ENCODE data around the gene RAD51B.
"Not testable (repeated sequence)": the region's sequence is repeated elsewhere in the genome, so short reads cannot be mapped to it uniquely, and the experiment has no call there.

Gene RAD51B

GRCh38 chr14:68658029-68658509 is 838.5 kb downstream of the RAD51B start:
- no peak for DNase-seq

DNA sequence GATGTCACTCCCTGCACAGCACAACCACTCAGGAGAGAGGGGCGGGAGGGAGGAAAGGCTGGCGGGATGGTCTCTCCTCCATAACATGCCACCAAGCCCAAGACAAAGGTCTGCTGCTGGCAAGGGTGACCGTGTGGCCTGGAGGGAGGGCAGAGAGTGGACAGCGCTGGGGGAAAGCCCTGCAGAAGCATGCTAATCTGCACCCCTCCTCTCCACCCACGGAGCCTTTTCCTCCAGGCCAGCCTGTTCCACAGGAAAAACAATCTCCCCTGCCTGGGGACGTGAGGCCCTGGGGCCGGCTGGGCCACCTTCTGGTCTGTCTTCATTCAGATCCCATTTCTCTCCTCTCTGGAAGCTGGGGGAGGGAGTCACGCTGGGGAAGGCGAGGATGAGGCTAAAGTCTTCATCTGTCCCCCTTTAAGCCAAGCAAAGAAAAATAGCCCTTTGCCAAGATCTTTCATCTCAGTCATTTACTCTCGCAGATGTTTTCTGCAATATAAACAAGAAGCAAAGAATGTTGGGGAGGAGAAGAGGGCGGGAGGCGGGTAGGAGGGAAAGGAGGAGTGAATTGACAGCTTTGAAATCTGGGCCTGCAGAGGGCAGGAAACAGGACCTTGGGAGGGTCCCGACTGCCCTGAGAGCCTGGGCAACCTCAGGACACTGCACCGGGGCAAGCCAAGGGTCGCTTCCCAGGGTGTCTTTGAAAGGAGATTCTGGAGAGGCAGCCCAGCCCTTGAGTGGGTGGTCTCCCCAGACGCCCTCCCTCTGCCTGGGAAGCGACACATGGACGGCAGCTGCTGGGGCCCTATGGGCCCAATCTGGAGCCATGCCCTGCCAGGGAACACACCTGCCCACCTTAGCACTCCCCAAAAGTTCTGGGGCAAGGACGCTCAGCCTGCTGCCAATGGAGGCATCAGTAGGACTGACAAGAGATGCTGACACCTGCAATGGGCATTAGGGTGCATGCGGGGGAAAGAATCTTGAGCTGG is 839.7 kb downstream of the RAD51B start:
- DNase-seq = no peak

DNA sequence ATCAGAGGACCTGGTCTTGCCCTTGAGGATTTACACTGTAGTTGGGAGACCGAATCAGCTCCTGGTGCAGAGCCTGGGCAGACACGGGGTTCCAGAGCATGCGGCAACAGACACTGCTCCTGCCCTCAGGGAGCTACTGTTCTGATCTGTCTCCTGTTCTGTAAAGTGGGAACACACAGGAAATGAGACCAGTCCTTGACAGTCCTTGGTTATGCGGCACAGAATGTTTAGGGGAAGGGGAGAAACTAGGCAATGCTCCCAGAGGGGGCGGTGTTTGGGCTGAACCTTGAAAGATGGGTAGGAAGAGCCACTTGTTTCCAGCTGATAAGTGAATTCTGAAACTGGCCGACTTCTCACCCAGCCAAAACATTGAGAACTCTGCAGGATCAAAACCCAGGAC is 840.9 kb downstream of the RAD51B start:
- DNase-seq = no peak

DNA sequence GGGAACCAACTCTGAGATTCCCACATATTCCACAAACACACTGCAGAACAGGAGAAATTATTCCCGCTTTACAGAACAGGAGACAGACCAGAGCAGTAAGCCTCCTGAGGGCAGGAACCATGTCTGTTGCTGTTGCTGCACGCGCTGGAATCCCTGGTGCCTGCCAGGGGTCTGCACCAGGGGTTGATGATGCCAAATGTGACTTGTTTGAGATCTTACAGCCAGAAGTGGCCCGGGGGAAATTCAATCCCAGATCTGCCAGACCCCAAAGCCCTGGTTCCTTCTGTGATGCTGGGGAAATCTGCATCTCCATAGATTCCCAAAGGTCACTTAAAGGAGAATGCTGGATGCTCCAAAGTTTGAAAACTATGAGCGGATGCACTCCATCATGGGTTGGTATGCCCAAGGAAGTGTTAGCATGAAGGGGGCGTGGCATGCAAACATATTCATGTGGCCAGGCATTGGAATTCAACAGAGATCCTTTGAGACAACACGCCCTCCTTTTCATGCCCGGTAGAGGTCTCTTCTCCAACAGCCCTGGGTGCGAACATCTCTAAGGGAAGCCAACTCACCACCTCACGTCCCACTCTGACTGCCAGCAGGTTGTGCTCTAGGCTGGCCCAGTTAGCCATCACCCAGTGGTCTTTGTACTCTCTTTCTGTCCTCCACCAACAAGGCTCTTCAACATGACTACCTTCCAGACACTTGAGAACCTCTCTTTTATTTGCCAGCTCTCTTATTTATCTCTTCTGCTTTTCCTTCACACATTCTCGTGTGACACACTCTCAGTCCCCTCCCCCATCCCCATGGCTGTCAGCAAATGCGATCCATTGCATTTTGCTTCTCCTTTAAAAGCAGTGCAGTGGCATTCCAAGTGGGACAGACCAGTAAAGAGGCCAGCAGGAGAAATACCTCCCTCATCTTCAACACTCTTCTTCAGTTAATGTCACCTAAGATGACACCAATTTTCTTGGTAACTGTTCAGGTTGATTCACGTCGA is 841.9 kb downstream of the RAD51B start:
- no peak for DNase-seq

GRCh38 chr14:68662392-68662791 is 842.8 kb downstream of the RAD51B start:
- no peak for DNase-seq

- not testable (repeated sequence) for DNase-seq
These were observed 843.2 kb downstream of the RAD51B start for GRCh38 chr14:68662826-68663225.

DNA sequence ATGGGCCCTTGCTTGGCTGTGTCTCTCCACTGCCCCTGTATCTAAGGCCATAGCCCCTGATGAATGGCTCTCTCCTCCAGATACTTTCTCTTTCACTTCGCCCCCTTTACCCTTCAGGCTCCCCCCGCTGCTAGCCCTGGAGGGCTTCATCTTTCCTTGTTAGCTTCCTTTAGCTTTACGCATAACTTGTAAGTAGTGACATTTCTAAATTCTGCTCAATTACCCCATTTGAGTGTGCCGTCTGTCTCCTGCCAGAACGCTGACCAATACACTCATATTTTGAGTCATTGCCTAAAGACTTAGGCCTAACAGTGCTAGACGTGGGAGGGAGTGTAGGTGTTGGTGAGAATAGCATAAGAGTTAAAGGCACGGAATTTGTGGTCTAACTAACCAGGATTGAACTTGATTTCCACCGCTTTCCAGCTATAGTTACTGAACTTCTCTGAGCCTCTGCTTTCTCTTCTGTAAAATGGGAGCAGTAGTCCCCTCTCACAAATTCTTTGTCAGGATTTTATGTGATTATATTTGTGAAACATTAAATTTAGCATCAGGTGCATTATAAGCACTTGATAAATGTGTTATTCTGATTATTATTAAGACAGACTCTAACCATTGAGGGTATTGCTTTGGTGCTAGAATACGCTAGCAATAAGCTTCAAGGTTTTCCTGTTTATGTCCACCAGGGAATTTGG is 844.0 kb downstream of the RAD51B start:
- no peak for DNase-seq

DNA sequence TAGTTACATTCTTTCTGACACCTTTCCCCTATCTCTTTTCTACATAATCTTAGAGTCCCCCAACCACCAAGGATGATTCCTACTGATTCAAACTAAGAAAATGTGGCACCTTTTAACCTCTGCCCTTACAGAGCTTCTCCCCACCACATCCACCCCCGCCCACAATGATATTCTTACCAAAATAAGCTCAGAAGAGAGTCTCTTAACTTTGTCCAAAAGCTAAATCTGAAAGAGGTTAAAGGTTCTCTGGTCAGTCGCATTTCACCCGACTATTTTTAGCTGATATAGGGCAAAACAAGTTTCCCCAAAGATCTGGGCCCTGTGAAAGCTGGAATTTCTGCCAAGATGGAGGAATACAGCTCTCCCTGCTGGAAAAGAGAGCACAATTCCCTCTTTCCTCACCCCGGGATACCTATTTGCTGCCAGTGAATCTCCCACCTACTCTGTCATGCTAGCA is 844.7 kb downstream of the RAD51B start:
- DNase-seq = no peak

DNA sequence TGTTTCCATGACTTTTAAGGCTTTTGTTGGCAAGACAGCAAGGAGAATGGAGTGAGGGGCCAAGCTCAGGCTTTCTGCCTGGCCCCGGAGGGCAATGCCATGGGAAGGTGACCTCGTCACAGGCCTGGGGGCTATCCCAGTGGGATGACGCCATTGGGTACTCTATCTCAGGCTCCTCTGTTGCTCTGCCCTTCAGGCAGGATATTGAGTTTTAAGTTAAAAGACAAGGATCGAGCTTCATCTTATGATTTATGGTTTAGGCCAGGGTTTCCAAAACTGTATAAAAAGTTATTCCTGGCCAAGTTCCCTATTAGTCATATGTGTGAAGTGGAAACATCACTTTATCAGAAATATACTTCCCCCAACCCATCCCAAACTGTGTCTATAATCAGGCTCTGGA is 845.6 kb downstream of the RAD51B start:
- DNase-seq = no peak

- no peak for DNase-seq
These were observed 846.2 kb downstream of the RAD51B start for GRCh38 chr14:68665792-68666204.

GRCh38 chr14:68666236-68666635 is 846.7 kb downstream of the RAD51B start:
- no peak for DNase-seq

- no peak for DNase-seq
These were observed 847.3 kb downstream of the RAD51B start for GRCh38 chr14:68666899-68667298.

GRCh38 chr14:68667313-68667791 is 847.8 kb downstream of the RAD51B start:
- no peak for DNase-seq

DNA sequence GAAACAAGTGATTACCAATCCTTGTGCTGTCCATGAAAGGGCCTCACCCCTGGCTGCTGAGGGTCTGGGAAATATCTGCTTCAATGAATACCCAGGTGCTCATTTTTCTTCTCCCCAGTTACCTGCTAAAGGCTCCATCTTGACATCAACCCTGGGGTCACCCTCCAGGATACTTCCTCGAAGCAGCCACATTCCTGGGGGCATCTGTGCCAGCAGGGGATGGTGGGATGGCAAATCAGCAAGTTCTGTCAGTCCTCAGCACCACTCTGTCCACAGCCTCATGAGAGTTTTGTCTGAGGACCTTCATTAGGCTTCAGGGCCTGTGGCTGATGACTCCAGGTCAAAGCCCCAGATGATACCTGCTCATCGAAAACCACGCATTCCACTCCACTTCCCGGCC is 848.4 kb downstream of the RAD51B start:
- no peak for DNase-seq

- DNase-seq = no peak
These were observed 849.0 kb downstream of the RAD51B start for GRCh38 chr14:68668531-68668930.

- DNase-seq = no peak
These were observed 849.5 kb downstream of the RAD51B start for GRCh38 chr14:68669111-68669511.

- no peak for DNase-seq
These were observed 850.2 kb downstream of the RAD51B start for GRCh38 chr14:68669603-68670358.

DNA sequence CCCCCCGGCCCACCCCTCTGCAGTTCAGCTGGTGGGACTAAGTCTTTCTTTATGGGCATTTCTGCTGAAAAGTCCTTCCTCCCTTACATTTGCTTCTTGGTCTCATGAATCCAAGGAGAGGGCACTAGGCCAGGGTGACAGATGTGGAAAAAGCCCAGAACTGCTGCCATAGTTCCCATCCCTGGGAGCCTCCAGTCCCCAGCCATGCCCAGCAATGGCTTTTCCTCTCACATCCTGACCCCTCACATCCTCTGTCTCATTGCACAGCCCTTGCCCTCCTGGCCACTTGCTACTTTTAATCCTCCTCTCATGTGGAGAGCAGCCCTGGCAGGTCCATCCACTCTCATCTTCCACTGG is 850.8 kb downstream of the RAD51B start:
- DNase-seq = no peak

DNA sequence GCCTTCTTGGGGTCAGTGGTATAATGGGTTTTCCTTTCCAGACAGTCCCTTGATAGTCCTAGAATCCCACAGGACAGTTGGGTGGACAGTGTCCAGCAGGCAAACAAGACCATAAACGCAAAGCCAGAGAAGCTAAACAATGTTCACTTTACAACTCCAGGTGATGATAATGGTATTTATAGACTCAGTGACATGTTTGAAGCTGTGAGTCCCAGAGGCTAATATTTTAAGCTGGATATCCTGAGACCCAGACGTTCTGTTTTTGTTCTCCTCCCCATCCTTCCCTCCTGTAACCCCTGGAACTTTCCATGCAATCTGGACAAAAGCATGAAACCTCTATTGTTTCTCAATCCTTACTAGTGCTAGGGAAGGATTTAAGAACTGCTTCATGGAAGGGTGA is 852.3 kb downstream of the RAD51B start:
- no peak for DNase-seq

DNA sequence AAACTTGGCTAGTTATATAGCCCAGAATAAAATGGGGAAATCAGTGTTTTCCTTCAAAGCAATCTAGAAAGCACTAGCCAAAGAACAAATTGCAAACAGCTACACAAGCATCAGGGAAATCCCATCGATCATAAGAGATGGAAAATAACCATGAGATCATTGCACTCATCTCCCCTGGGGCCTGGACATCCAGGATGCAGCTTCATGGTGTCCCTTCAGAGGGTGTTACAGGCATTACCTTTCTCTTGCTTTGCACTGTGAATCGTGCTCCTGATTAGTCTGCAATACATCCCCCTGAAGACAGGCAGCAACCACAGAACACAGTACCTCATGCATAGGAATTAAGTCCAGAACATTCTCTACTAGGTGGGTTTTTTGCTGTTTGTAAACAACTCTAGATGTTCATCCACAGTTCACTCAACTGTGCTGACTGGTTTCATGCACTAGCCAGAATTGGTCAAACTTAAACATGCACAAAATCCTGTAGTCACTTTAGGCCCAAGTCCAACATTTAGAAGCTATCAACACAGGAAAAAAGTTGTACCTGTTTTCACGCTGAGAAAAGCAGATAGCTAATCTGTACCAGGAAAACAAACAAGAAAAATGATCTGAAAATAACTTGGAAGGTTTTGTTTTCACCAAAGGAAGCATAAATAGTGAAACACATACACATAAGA is 853.2 kb downstream of the RAD51B start:
- no peak for DNase-seq

DNA sequence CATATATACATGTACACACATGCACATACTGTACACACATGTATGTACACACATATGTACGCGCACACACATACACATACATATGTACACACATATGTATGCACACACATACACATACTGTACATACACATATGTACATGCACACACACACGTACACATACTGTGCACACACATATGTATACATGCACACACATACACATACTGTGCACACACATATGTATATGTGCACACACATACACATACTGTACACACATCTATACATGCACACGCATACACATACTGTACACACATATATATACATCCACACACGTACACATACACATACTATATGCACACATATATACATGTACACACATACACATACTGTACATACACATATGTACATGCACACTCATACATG is 853.9 kb downstream of the RAD51B start:
- DNase-seq = no peak
